ENCODE measurements around the gene HSBP1.

DNA sequence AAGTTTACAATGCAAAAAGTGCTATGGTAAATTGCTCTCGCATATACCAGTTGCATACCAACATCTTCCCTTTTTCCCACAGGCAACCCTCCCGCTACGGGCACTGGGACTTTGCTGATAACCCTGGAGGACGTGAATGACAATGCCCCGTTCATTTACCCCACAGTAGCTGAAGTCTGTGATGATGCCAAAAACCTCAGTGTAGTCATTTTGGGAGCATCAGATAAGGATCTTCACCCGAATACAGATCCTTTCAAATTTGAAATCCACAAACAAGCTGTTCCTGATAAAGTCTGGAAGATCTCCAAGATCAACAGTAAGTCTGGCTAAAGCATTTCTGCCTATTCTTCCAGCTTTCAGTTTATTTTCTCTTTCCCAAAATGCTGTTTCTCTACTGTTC lies 27.9 kb upstream of the HSBP1 start:
- TF ChIP-seq CTCF (IDR thresholded peaks at IDR 0.05), result no peak
- no peak for TF ChIP-seq POLR2A (IDR thresholded peaks at IDR 0.05)

All from heart left ventricle (tissue), 13 donors.